Mesendoderm (in vitro differentiated cells): ENCODE data around the gene TNP2.

Experiments
- DNase-seq: peaks from one replicate; pipeline ENCODE4 v3.0.0; 2013
- H2AK5ac ChIP-seq: 2 replicates; pipeline ENCODE4 v1.6.1; 2013; ENCODE audit warnings: low read length, inconsistent platforms
- H2BK120ac ChIP-seq: 2 replicates; pipeline ENCODE4 v1.6.1; 2013; ENCODE audit warnings: low read depth, mild to moderate bottlenecking, low read length, moderate library complexity, mixed read lengths
- H2BK15ac ChIP-seq: replicated peaks from 2 replicates; pipeline ENCODE4 v1.6.1; 2013; ENCODE audit warnings: low read depth, mild to moderate bottlenecking, moderate library complexity
- H2BK5ac ChIP-seq: 2 replicates; pipeline ENCODE4 v1.6.1; 2013; ENCODE audit warnings: low read length, inconsistent platforms
- H3K18ac ChIP-seq: 2 replicates; pipeline ENCODE4 v1.6.1; 2013; ENCODE audit warnings: mild to moderate bottlenecking, low read length, mixed read lengths
- H3K23ac ChIP-seq: one replicate; pipeline ENCODE4 v1.6.1; 2013; ENCODE audit warnings: low read length
- H3K27ac ChIP-seq: 2 replicates; pipeline ENCODE4 v1.5.1; 2013; ENCODE audit warnings: low read depth, mild to moderate bottlenecking, inconsistent platforms, low read length, moderate library complexity
- H3K27me3 ChIP-seq: 2 replicates; pipeline ENCODE4 v1.6.1; 2013; ENCODE audit warnings: low read length, control low read depth, mild to moderate bottlenecking, inconsistent platforms; ENCODE audit not compliant: insufficient read depth, poor library complexity
- H3K36me3 ChIP-seq: 2 replicates; pipeline ENCODE4 v1.6.1; 2013; ENCODE audit warnings: low read length, inconsistent platforms; ENCODE audit not compliant: control insufficient read depth, insufficient read depth
- H3K4ac ChIP-seq: one replicate; pipeline ENCODE4 v1.6.1; 2013; ENCODE audit warnings: low read depth, mild to moderate bottlenecking, low read length, moderate library complexity
- H3K4me1 ChIP-seq: 2 replicates; pipeline ENCODE4 v1.6.1; 2013; ENCODE audit warnings: low read depth, low read length, inconsistent platforms; ENCODE audit not compliant: control insufficient read depth
- H3K4me2 ChIP-seq: 2 replicates; pipeline ENCODE4 v1.6.1; 2013; ENCODE audit warnings: low read length
- H3K4me3 ChIP-seq: 2 replicates; pipeline ENCODE4 v1.5.1; 2013; ENCODE audit warnings: mild to moderate bottlenecking, low read length
- H3K56ac ChIP-seq: one replicate; pipeline ENCODE4 v1.6.1; 2013; ENCODE audit warnings: low read length
- H3K79me1 ChIP-seq: 2 replicates; pipeline ENCODE4 v1.6.1; 2013; ENCODE audit warnings: low read length, inconsistent platforms
- H3K79me2 ChIP-seq: 2 replicates; pipeline ENCODE4 v1.6.1; 2013; ENCODE audit warnings: mild to moderate bottlenecking, low read length; ENCODE audit not compliant: control insufficient read depth, insufficient read depth
- H3K9ac ChIP-seq: 2 replicates; pipeline ENCODE4 v1.6.1; 2013; ENCODE audit warnings: low read length, inconsistent platforms
- H4K5ac ChIP-seq: one replicate; pipeline ENCODE4 v1.6.1; 2013; ENCODE audit warnings: low read length
- H4K8ac ChIP-seq: one replicate; pipeline ENCODE4 v1.6.1; 2013; ENCODE audit warnings: low read depth, mild to moderate bottlenecking, control low read depth, low read length, moderate library complexity
- WGBS: extraction: QIAGEN DNeasy Blood & Tissue Kit; methylation state at CpG from one replicate; pipeline ENCODE4 v1.1.7; 2013; ENCODE audit warnings: low lambda C conversion rate, missing lambda C conversion rate; ENCODE audit not compliant: insufficient coverage; ENCODE audit errors: extremely low coverage; 5-methylcytosine and 5-hydroxymethylcytosine counted together

The TNP2 gene

DNA sequence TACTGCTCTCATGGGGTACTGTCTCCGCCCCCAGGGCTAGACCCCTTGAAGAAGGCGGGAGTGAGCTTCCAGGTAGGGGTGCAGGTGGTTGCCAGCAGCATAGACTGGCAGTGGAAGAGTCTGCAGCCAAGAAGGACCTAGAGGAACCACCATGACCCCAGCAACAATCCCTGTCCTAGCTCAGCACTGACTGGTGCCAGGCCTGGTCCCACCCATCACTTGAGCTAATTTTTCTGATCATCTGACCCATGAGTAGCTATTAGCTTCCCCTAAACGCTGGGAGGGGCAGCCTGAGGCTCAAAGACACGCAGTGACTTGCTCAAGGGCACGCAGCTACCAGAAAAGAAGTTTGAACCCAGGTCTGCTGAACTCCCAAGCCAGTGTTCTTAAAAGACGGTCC is 3.4 kb upstream of the TNP2 start:
- Histone ChIP-seq H4K5ac (no peak overlapping the region), H3K79me2 (no peaks in the 10 kb centered on the region), H3K4me3 (no peak overlapping the region), H3K79me1 (no peaks in the 10 kb centered on the region), H3K4ac (no peak overlapping the region), H3K36me3 (no peaks in the 10 kb centered on the region), H4K8ac (no peak overlapping the region), H3K4me1 (peaks cover 2% of the 10 kb centered on the region), H2BK15ac (no peak overlapping the region), H2BK120ac (no peak overlapping the region), H2BK5ac (no peak overlapping the region), H3K56ac (no peak overlapping the region), H3K27ac (no peak overlapping the region), H3K4me2 (no peak overlapping the region), H3K9ac (no peak overlapping the region), H3K18ac (no peak overlapping the region), H3K27me3 (no peaks in the 10 kb centered on the region), H3K23ac (no peak overlapping the region), H2AK5ac (no peak overlapping the region)
- DNase-seq, result no peak
- WGBS, result no CpG with 5 or more reads among the region's 6 CpGs

- Histone ChIP-seq H3K27ac (no peak overlapping the region), H2BK15ac (no peak overlapping the region), H3K4me2 (no peak overlapping the region), H3K27me3 (no peaks in the 10 kb centered on the region), H3K4me1 (peaks cover 2% of the 10 kb centered on the region), H2BK120ac (no peak overlapping the region), H3K9ac (no peak overlapping the region), H3K79me1 (no peaks in the 10 kb centered on the region), H3K4ac (no peak overlapping the region), H4K8ac (no peak overlapping the region), H3K36me3 (no peaks in the 10 kb centered on the region), H3K4me3 (no peak overlapping the region), H4K5ac (no peak overlapping the region), H2BK5ac (no peak overlapping the region), H2AK5ac (no peak overlapping the region), H3K56ac (no peak overlapping the region), H3K23ac (no peak overlapping the region), H3K79me2 (no peaks in the 10 kb centered on the region), H3K18ac (no peak overlapping the region)
- no CpG with 5 or more reads among the region's 10 CpGs for WGBS
- no peak for DNase-seq
Observed at GRCh38 chr16:11271610-11272009, 2.5 kb upstream of the TNP2 start.

DNA sequence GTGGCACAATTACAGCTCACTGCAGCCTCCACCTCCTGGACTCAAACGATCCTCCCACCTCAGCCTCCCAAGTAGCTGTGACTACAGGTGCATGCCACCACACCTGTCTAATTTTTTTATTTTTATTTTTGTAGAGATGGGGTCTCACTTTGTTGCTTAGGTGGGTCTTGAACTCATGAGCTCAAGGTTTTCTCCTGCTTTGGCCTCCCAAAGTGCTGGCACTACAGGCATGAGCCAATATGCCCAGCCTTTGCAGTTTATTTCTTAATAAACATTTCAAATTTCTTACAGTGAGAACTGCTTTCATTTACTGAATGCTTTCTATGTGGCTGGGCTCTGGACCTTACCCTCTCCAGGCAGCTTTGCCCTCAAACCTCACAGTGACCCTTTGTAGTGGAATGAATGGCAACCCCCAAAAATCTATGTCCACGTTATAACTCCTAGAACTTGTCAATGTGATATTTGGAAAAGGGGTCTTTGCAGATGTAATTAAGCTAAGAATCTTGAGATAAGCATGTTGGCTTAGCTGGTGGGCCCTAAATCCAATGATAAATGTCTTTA is 1.6 kb upstream of the TNP2 start:
- H2BK120ac ChIP-seq, result no peak overlapping the region
- no CpG with 5 or more reads among the region's 2 CpGs for WGBS

DNA sequence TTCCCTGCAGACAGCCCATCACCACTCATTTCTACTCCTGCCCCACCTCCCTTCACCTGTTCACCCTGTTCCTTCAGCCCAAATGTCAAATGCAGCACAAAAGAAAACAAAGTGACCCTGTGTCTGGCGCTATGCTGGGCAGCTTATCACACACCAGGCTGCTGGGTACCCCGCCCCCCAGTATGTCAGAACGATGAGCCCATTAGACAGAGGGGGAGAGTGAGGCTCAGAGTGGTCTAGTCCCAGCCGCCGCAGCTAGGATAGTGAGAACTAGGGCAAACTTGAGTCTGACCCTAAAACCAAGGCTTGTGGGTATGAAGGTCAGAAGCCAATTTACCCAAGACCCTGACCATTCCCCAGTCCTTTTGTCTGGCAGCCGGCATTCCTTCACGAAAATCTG is 4.0 kb downstream of the TNP2 start:
- no peaks in the 10 kb centered on the region for H3K27me3 ChIP-seq
- no peak overlapping the region for H2AK5ac ChIP-seq
- H3K18ac ChIP-seq, result no peak overlapping the region
- H3K9ac ChIP-seq, result no peak overlapping the region
- no peaks in the 10 kb centered on the region for H3K36me3 ChIP-seq
- no peak overlapping the region for H2BK5ac ChIP-seq
- no peak overlapping the region for H4K5ac ChIP-seq
- WGBS, result no CpG with 5 or more reads among the region's 7 CpGs
- H3K79me2 ChIP-seq, result no peaks in the 10 kb centered on the region
- H2BK15ac ChIP-seq, result no peak overlapping the region
- H3K23ac ChIP-seq, result no peak overlapping the region
- no peak overlapping the region for H3K4me2 ChIP-seq
- no peak overlapping the region for H3K56ac ChIP-seq
- no peaks in the 10 kb centered on the region for H3K4me1 ChIP-seq
- no peaks in the 10 kb centered on the region for H3K79me1 ChIP-seq
- no peak for DNase-seq
- H3K4ac ChIP-seq, result no peak overlapping the region
- no peak overlapping the region for H3K4me3 ChIP-seq
- H2BK120ac ChIP-seq, result no peak overlapping the region
- H4K8ac ChIP-seq, result no peak overlapping the region
- no peak overlapping the region for H3K27ac ChIP-seq

More for the DNA sequence above, 1.6 kb upstream of the TNP2 start:
- no peak overlapping the region for H2AK5ac ChIP-seq
- DNase-seq, result no peak
- H3K18ac ChIP-seq, result no peak overlapping the region
- no peaks in the 10 kb centered on the region for H3K79me1 ChIP-seq
- no peak overlapping the region for H3K23ac ChIP-seq
- no peak overlapping the region for H3K9ac ChIP-seq
- H2BK5ac ChIP-seq, result no peak overlapping the region
- H3K36me3 ChIP-seq, result no peaks in the 10 kb centered on the region
- H2BK15ac ChIP-seq, result no peak overlapping the region
- no peak overlapping the region for H3K56ac ChIP-seq
- no peaks in the 10 kb centered on the region for H3K27me3 ChIP-seq
- peaks cover 2% of the 10 kb centered on the region for H3K4me1 ChIP-seq
- no peak overlapping the region for H4K8ac ChIP-seq
- H3K4ac ChIP-seq, result no peak overlapping the region
- no peak overlapping the region for H3K4me3 ChIP-seq
- H3K79me2 ChIP-seq, result no peaks in the 10 kb centered on the region
- H3K4me2 ChIP-seq, result no peak overlapping the region
- H3K27ac ChIP-seq, result no peak overlapping the region
- H4K5ac ChIP-seq, result no peak overlapping the region

- Histone ChIP-seq H3K4ac (no peak overlapping the region), H3K9ac (no peak overlapping the region), H3K23ac (no peak overlapping the region), H3K36me3 (no peaks in the 10 kb centered on the region), H4K8ac (no peak overlapping the region), H3K4me3 (no peak overlapping the region), H3K79me2 (no peaks in the 10 kb centered on the region), H2AK5ac (no peak overlapping the region), H2BK15ac (no peak overlapping the region), H3K27ac (no peak overlapping the region), H3K79me1 (no peaks in the 10 kb centered on the region), H3K18ac (no peak overlapping the region), H3K4me1 (no peaks in the 10 kb centered on the region), H3K4me2 (no peak overlapping the region), H2BK120ac (no peak overlapping the region), H4K5ac (no peak overlapping the region), H3K27me3 (no peaks in the 10 kb centered on the region), H3K56ac (no peak overlapping the region), H2BK5ac (no peak overlapping the region)
- no CpG with 5 or more reads among the region's 9 CpGs for WGBS
- no peak for DNase-seq
Observed at GRCh38 chr16:11264155-11264832, 4.8 kb downstream of the TNP2 start.

- H3K36me3 ChIP-seq, result no peaks in the 10 kb centered on the region
- no peak overlapping the region for H3K18ac ChIP-seq
- no peak overlapping the region for H3K27ac ChIP-seq
- H2BK120ac ChIP-seq, result no peak overlapping the region
- H3K79me1 ChIP-seq, result no peaks in the 10 kb centered on the region
- WGBS, result no CpG with 5 or more reads among the region's 4 CpGs
- H4K8ac ChIP-seq, result no peak overlapping the region
- no peak overlapping the region for H2BK5ac ChIP-seq
- no peak overlapping the region for H4K5ac ChIP-seq
- H3K4ac ChIP-seq, result no peak overlapping the region
- no peak overlapping the region for H3K4me3 ChIP-seq
- no peak overlapping the region for H3K9ac ChIP-seq
- H3K27me3 ChIP-seq, result no peaks in the 10 kb centered on the region
- H3K56ac ChIP-seq, result no peak overlapping the region
- H3K4me1 ChIP-seq, result no peaks in the 10 kb centered on the region
- no peak overlapping the region for H3K4me2 ChIP-seq
- H2BK15ac ChIP-seq, result no peak overlapping the region
- no peak overlapping the region for H3K23ac ChIP-seq
- H2AK5ac ChIP-seq, result no peak overlapping the region
- H3K79me2 ChIP-seq, result no peaks in the 10 kb centered on the region
- no peak for DNase-seq
Observed at GRCh38 chr16:11263737-11264136, 5.4 kb downstream of the TNP2 start.
